Globus pallidus (tissue), 1 donor: ENCODE measurements around the gene CHD9NB.
A peak's percentile ranks its signal among the peaks of the same experiment; 100 is the strongest.

ENCODE experiments used
- DNase-seq: peaks from one replicate; pipeline ENCODE4 v3.0.0-alpha.2; 2015; ENCODE audit warnings: low spot score

Gene CHD9NB

GRCh38 chr16:53052519-53053501, at the start of gene CHD9NB:
Gene CHD9NB (minus strand): TSS chr16:53052897. CDS start chr16:53044158, 8,739 bp downstream.
- DNase-seq = no peak

GRCh38 chr16:53100889-53101288, 48.2 kb upstream of the CHD9NB start:
- no peak for DNase-seq

GRCh38 chr16:53100131-53100748, 47.5 kb upstream of the CHD9NB start:
- DNase-seq = no peak

- peak; percentile 93 for DNase-seq
These were observed 46.8 kb upstream of the CHD9NB start for GRCh38 chr16:53099318-53100130.

- DNase-seq = peak; percentile 80
These were observed 46.0 kb upstream of the CHD9NB start for GRCh38 chr16:53098526-53099317.

GRCh38 chr16:53097190-53097589, 44.5 kb upstream of the CHD9NB start:
- no peak for DNase-seq

- DNase-seq = peak; percentile 51
These were observed 41.4 kb upstream of the CHD9NB start for GRCh38 chr16:53094013-53094630.

- no peak for DNase-seq
These were observed 40.6 kb upstream of the CHD9NB start for GRCh38 chr16:53093162-53093744.

GRCh38 chr16:53092284-53092683, 39.6 kb upstream of the CHD9NB start:
- no peak for DNase-seq

- DNase-seq = peak; percentile 95
These were observed 38.9 kb upstream of the CHD9NB start for GRCh38 chr16:53091466-53092211.

GRCh38 chr16:53090591-53091411, 38.1 kb upstream of the CHD9NB start:
- DNase-seq = peak; percentile 89

- DNase-seq = no peak
These were observed 37.5 kb upstream of the CHD9NB start for GRCh38 chr16:53090286-53090590.

GRCh38 chr16:53089434-53090285, 37.0 kb upstream of the CHD9NB start:
- peak; percentile 69 for DNase-seq

- DNase-seq = no peak
These were observed 34.4 kb upstream of the CHD9NB start for GRCh38 chr16:53087101-53087500.

GRCh38 chr16:53085931-53086421, 33.3 kb upstream of the CHD9NB start:
- DNase-seq = no peak

GRCh38 chr16:53085369-53085843, 32.7 kb upstream of the CHD9NB start:
- DNase-seq = no peak

GRCh38 chr16:53084746-53085334, 32.1 kb upstream of the CHD9NB start:
- no peak for DNase-seq
